NCI-H128 (cell line): ENCODE data around the gene DRD3.

ENCODE experiments used
- DNase-seq: peaks from one replicate; lab custom pipeline; 2025; ENCODE audit not compliant: unreplicated experiment; lab: John Stamatoyannopoulos, UW

DRD3 gene

GRCh38 chr3:114079761-114080160 is 99.1 kb downstream of the DRD3 start:
- DNase-seq = no peak

- DNase-seq = no peak
Observed at GRCh38 chr3:114078126-114078525, 100.7 kb downstream of the DRD3 start.
